ENCODE data around the gene HECW1.
A peak's percentile ranks its signal among the peaks of the same experiment; 100 is the strongest.

Gene HECW1

GRCh38 chr7:43205171-43205795, 92.8 kb downstream of the HECW1 start:
- TF ChIP-seq EP300 (IDR thresholded peaks at IDR 0.05; ENCODE audit: borderline replicate concordance) (no peak), YY1 (IDR thresholded peaks at IDR 0.05; ENCODE audit: low read depth) (no peak), ZBTB7A (IDR thresholded peaks at IDR 0.05; ENCODE audit: low read depth) (no peak), CREB1 (IDR thresholded peaks at IDR 0.05; ENCODE audit: low read depth) (no peak), NFIC (IDR thresholded peaks at IDR 0.05) (no peak), TEAD4 (IDR thresholded peaks at IDR 0.05) (no peak), TCF12 (IDR thresholded peaks at IDR 0.05; ENCODE audit: low read depth) (no peak), REST (IDR thresholded peaks at IDR 0.05; ENCODE audit: low read depth) (no peak), RAD21 (IDR thresholded peaks at IDR 0.05; ENCODE audit: low read depth) (no peak), MAX (IDR thresholded peaks at IDR 0.05) (no peak)

- TF ChIP-seq MAX (IDR thresholded peaks at IDR 0.05) (no peak), CREB1 (IDR thresholded peaks at IDR 0.05; ENCODE audit: low read depth) (no peak)
These were observed 95.8 kb downstream of the HECW1 start for GRCh38 chr7:43208242-43208641.

GRCh38 chr7:43210539-43210938, 98.1 kb downstream of the HECW1 start:
- TF ChIP-seq NFIC (IDR thresholded peaks at IDR 0.05): peak; percentile 64

GRCh38 chr7:43211286-43211685, 98.8 kb downstream of the HECW1 start:
- TF ChIP-seq CEBPB (IDR thresholded peaks at IDR 0.05): no peak
- TF ChIP-seq MAX (IDR thresholded peaks at IDR 0.05): peak; percentile 26; the same call in 1 of the 2 replicates
- TF ChIP-seq CREB1 (IDR thresholded peaks at IDR 0.05; ENCODE audit: low read depth): no peak
- TF ChIP-seq RAD21 (IDR thresholded peaks at IDR 0.05; ENCODE audit: low read depth): no peak
- TF ChIP-seq EP300 (IDR thresholded peaks at IDR 0.05; ENCODE audit: borderline replicate concordance): no peak
- TF ChIP-seq EGR1 (IDR thresholded peaks at IDR 0.05): no peak

- TF ChIP-seq TAF1 (IDR thresholded peaks at IDR 0.05; ENCODE audit: low read depth) (no peak), NFIC (IDR thresholded peaks at IDR 0.05) (0 out of 2 replicates have a peak, but pooled peaks have one; percentile 16), YY1 (IDR thresholded peaks at IDR 0.05; ENCODE audit: low read depth) (no peak), EP300 (IDR thresholded peaks at IDR 0.05; ENCODE audit: borderline replicate concordance) (peak; percentile 74), TCF12 (IDR thresholded peaks at IDR 0.05; ENCODE audit: low read depth) (no peak), FOXM1 (IDR thresholded peaks at IDR 0.05; ENCODE audit: borderline replicate concordance, low read depth) (peak; percentile 39; the same call in 1 of the 2 replicates), RAD21 (IDR thresholded peaks at IDR 0.05; ENCODE audit: low read depth) (no peak), TEAD4 (IDR thresholded peaks at IDR 0.05) (peak; percentile 97)
These were observed 99.2 kb downstream of the HECW1 start for GRCh38 chr7:43211693-43212092.

GRCh38 chr7:43212921-43213320, 100.5 kb downstream of the HECW1 start:
- TF ChIP-seq NFIC (IDR thresholded peaks at IDR 0.05) (no peak), YY1 (IDR thresholded peaks at IDR 0.05; ENCODE audit: low read depth) (no peak), FOXM1 (IDR thresholded peaks at IDR 0.05; ENCODE audit: borderline replicate concordance, low read depth) (no peak), MAX (IDR thresholded peaks at IDR 0.05) (no peak), CREB1 (IDR thresholded peaks at IDR 0.05; ENCODE audit: low read depth) (no peak), TCF12 (IDR thresholded peaks at IDR 0.05; ENCODE audit: low read depth) (no peak), EGR1 (IDR thresholded peaks at IDR 0.05) (no peak), USF1 (IDR thresholded peaks at IDR 0.05) (no peak), REST (IDR thresholded peaks at IDR 0.05; ENCODE audit: low read depth) (no peak), RAD21 (IDR thresholded peaks at IDR 0.05; ENCODE audit: low read depth) (no peak), TEAD4 (IDR thresholded peaks at IDR 0.05) (no peak), EP300 (IDR thresholded peaks at IDR 0.05; ENCODE audit: borderline replicate concordance) (no peak), TAF1 (IDR thresholded peaks at IDR 0.05; ENCODE audit: low read depth) (no peak), CEBPB (IDR thresholded peaks at IDR 0.05) (no peak)

- TF ChIP-seq TEAD4 (IDR thresholded peaks at IDR 0.05) (no peak), MAX (IDR thresholded peaks at IDR 0.05) (no peak), TAF1 (IDR thresholded peaks at IDR 0.05; ENCODE audit: low read depth) (no peak), NFIC (IDR thresholded peaks at IDR 0.05) (no peak), RAD21 (IDR thresholded peaks at IDR 0.05; ENCODE audit: low read depth) (no peak), EP300 (IDR thresholded peaks at IDR 0.05; ENCODE audit: borderline replicate concordance) (no peak), FOXM1 (IDR thresholded peaks at IDR 0.05; ENCODE audit: borderline replicate concordance, low read depth) (no peak), YY1 (IDR thresholded peaks at IDR 0.05; ENCODE audit: low read depth) (no peak), EGR1 (IDR thresholded peaks at IDR 0.05) (no peak), TCF12 (IDR thresholded peaks at IDR 0.05; ENCODE audit: low read depth) (no peak), CEBPB (IDR thresholded peaks at IDR 0.05) (no peak), ZBTB7A (IDR thresholded peaks at IDR 0.05; ENCODE audit: low read depth) (no peak), USF1 (IDR thresholded peaks at IDR 0.05) (no peak), REST (IDR thresholded peaks at IDR 0.05; ENCODE audit: low read depth) (no peak), CREB1 (IDR thresholded peaks at IDR 0.05; ENCODE audit: low read depth) (no peak)
These were observed 102.6 kb downstream of the HECW1 start for GRCh38 chr7:43215061-43215460.
